DND-41 (cell line): ENCODE measurements around the gene CMTM2.

Experiments used
- ATAC-seq: fragments of 200-7000 bp; cut with Tn5 transposase; 3 replicates; pipeline ENCODE4 v1.9.1; 2021; ENCODE audit warnings: low read depth; ENCODE audit not compliant: insufficient read depth
- DNase-seq: peaks from one replicate; pipeline ENCODE4 v3.0.0-alpha.2; 2020
- H2AFZ ChIP-seq: 2 replicates; pipeline ENCODE4 v1.6.0; 2012; ENCODE audit warnings: low read depth, low read length
- H3K27ac ChIP-seq: 2 replicates; pipeline ENCODE4 v1.5.1; 2012; ENCODE audit warnings: low read length, inconsistent platforms
- H3K27me3 ChIP-seq: fragments of 200-600 bp; sonication (generic); 2 replicates; pipeline ENCODE4 v1.6.0; 2012; ENCODE audit warnings: low read length, mild to moderate bottlenecking, inconsistent platforms; ENCODE audit not compliant: insufficient read depth, poor library complexity
- H3K36me3 ChIP-seq: 2 replicates; pipeline ENCODE4 v1.5.1; 2012; ENCODE audit warnings: low read length, inconsistent platforms; ENCODE audit not compliant: insufficient read depth
- H3K4me1 ChIP-seq: 2 replicates; pipeline ENCODE4 v1.5.1; 2012; ENCODE audit warnings: mild to moderate bottlenecking, low read length; ENCODE audit not compliant: insufficient read depth
- H3K4me2 ChIP-seq: 2 replicates; pipeline ENCODE4 v1.6.0; 2012; ENCODE audit warnings: mild to moderate bottlenecking, moderate library complexity, low read length, inconsistent platforms; ENCODE audit not compliant: insufficient read depth
- H3K4me3 ChIP-seq, 2 experiments: fragments of 200-600 bp in 1 of 2; shearing (Covaris generic) in 1 of 2; 2 replicates each; pipeline ENCODE4 v1.5.1; 2012 to 2016; ENCODE audit warnings: inconsistent platforms in 2 of 2, low read length in 2 of 2, mild to moderate bottlenecking in 2 of 2, low read depth in 1 of 2, moderate library complexity in 1 of 2
- H3K79me2 ChIP-seq: 2 replicates; pipeline ENCODE4 v1.6.0; 2012; ENCODE audit warnings: low read length, inconsistent platforms; ENCODE audit not compliant: insufficient read depth
- H3K9ac ChIP-seq: 2 replicates; pipeline ENCODE4 v1.6.0; 2012; ENCODE audit warnings: low read depth, mild to moderate bottlenecking, inconsistent platforms, low read length, moderate library complexity
- H3K9me3 ChIP-seq: 2 replicates; pipeline ENCODE4 v1.5.1; 2012; ENCODE audit warnings: low read length, moderate library complexity, mild to moderate bottlenecking, inconsistent platforms; ENCODE audit not compliant: insufficient read depth, severe bottlenecking
- H4K20me1 ChIP-seq: 2 replicates; pipeline ENCODE4 v1.6.0; 2012; ENCODE audit warnings: low read length; ENCODE audit not compliant: insufficient read depth
- EZH2 ChIP-seq: IDR thresholded peaks from 3 replicates; pipeline ENCODE4 v1.6.1; 2012; ENCODE audit warnings: borderline replicate concordance, low read depth, mild to moderate bottlenecking, moderate library complexity, low read length, inconsistent platforms; ENCODE audit not compliant: severe bottlenecking
- TF ChIP-seq, protein P1 (sequence below): IDR thresholded peaks from 2 replicates; pipeline ENCODE4 v1.5.1; 2012; ENCODE audit warnings: borderline replicate concordance, low read length, moderate library complexity, mild to moderate bottlenecking; ENCODE audit not compliant: poor library complexity, severe bottlenecking; ENCODE audit errors: extremely low read depth

The CMTM2 gene

DNA sequence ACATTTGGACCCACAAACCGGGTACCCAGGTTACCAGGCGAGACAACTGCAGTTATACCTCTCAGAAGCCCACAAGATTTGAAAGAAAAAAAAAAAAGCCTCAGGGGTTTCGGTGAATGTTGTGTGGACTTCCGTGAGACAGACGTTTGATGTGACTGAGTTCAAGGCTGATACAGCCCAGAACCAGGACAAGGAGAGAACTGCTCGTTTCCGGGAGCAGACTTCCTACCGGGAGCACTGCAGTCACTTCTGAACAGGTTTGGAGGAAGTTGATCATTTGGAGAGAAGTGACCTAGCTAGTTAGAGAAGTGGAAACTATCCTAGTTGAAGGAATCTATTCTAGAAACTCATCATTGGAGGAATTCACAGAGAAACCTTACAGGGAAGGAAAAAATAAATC is 26.0 kb upstream of the CMTM2 start:
- Histone ChIP-seq H3K9me3 (no peaks in the 10 kb centered on the region), H3K4me1 (peaks cover 91% of the 10 kb centered on the region), H3K4me2 (peak overlapping the region; percentile 70), H3K4me3 (peak overlapping the region; percentile 36 to 86), H3K27me3 (no peaks in the 10 kb centered on the region), H3K79me2 (peaks cover 74% of the 10 kb centered on the region), H2AFZ (no peak overlapping the region), H3K9ac (peak overlapping the region; percentile 71), H3K27ac (peak overlapping the region; percentile 97), H3K36me3 (peaks cover 48% of the 10 kb centered on the region), H4K20me1 (peaks cover 34% of the 10 kb centered on the region; the same call in 1 of the 2 replicates)
- ATAC-seq (no peak), DNase-seq (peak; percentile 40)
- TF ChIP-seq, protein P1, sequence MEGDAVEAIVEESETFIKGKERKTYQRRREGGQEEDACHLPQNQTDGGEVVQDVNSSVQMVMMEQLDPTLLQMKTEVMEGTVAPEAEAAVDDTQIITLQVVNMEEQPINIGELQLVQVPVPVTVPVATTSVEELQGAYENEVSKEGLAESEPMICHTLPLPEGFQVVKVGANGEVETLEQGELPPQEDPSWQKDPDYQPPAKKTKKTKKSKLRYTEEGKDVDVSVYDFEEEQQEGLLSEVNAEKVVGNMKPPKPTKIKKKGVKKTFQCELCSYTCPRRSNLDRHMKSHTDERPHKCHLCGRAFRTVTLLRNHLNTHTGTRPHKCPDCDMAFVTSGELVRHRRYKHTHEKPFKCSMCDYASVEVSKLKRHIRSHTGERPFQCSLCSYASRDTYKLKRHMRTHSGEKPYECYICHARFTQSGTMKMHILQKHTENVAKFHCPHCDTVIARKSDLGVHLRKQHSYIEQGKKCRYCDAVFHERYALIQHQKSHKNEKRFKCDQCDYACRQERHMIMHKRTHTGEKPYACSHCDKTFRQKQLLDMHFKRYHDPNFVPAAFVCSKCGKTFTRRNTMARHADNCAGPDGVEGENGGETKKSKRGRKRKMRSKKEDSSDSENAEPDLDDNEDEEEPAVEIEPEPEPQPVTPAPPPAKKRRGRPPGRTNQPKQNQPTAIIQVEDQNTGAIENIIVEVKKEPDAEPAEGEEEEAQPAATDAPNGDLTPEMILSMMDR = no peak
- TF ChIP-seq EZH2 = no peak

DNA sequence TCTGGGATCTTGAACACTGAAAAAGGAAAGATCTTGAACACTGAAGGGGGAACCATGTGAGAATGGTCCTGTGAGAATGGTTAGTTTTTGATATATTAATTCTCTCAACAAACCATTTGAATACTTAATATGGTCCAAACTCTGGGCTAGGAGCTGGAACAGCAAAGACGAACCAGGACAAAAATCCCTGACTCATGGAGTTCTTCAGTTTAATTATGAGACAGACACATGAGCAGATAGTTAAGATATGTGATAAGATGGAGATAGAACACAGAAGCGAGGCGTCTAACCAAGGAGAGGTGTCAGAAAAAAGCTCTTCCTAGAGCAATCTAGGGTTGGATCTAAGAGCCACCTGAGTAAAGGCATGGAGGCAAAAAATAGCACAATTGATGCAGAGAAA is 25.2 kb upstream of the CMTM2 start:
- DNase-seq (no peak), ATAC-seq (no peak)
- peak overlapping the region; percentile 71 for H3K9ac ChIP-seq
- peak overlapping the region; percentile 36 to 86; a peak in 3 of 4 replicates for H3K4me3 ChIP-seq
- peaks cover 56% of the 10 kb centered on the region for H3K36me3 ChIP-seq
- TF ChIP-seq, protein P1 = no peak
- no peak for TF ChIP-seq EZH2
- H3K4me2 ChIP-seq = peak overlapping the region; percentile 70
- H3K9me3 ChIP-seq = no peaks in the 10 kb centered on the region
- H3K79me2 ChIP-seq = peaks cover 82% of the 10 kb centered on the region
- peaks cover 42% of the 10 kb centered on the region; the same call in 1 of the 2 replicates for H4K20me1 ChIP-seq
- H3K27me3 ChIP-seq = no peaks in the 10 kb centered on the region
- no peak overlapping the region for H2AFZ ChIP-seq
- H3K4me1 ChIP-seq = peaks cover 91% of the 10 kb centered on the region
- H3K27ac ChIP-seq = peak overlapping the region; percentile 97

DNA sequence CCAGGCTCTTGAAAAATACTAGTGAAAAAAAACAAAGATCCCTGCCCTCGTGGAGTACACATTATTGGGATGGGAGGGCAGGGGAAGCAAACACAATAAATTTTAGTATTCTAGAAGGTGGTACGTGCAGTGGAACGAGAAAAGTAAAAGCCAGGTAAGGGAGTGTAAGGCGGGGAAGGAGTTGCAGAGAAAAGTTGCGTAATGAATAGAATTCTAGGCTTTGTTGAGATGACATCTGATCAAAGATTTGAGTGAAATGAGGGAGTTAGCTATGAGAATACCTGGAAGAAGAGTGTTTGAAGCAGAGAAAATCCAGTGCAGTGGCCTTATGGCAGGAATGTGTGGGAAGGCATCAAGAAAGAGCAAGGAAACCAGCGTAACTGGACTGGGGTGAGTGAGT is 24.8 kb upstream of the CMTM2 start:
- ATAC-seq (no peak), DNase-seq (no peak)
- Histone ChIP-seq H3K4me3 (peak overlapping the region in 1 of 2 experiments; percentile 86; a peak in 2 of 4 replicates), H3K4me1 (peaks cover 91% of the 10 kb centered on the region), H3K36me3 (peaks cover 61% of the 10 kb centered on the region), H2AFZ (no peak overlapping the region), H3K9ac (peak overlapping the region; percentile 71), H3K79me2 (peaks cover 87% of the 10 kb centered on the region), H3K9me3 (no peaks in the 10 kb centered on the region), H4K20me1 (peaks cover 46% of the 10 kb centered on the region; the same call in 1 of the 2 replicates), H3K27ac (peak overlapping the region; percentile 97; the same call in 1 of the 2 replicates), H3K27me3 (no peaks in the 10 kb centered on the region), H3K4me2 (peak overlapping the region; percentile 70)
- no peak for TF ChIP-seq EZH2
- TF ChIP-seq, protein P1 = no peak

DNA sequence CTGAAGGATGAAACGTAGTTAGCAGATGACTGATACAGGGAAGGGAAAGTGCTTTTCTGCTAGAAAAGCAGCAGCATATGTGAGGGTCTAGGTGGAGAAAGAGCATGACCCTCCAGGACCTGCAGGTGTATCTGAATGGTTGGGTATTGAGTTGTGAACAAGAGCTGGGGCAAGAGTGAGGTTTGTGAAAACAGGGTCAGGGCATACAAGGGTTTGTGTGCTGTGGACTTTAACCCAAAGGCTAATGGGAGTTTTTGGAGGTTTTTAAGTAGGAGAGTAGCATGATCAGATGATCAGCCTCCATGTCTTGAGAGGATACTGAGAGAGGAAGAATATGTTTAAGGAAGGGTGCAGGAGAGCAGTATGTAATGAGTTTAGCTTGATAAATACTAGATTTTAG is 19.2 kb upstream of the CMTM2 start:
- Histone ChIP-seq H3K4me2 (peak overlapping the region; percentile 28), H3K9ac (no peak overlapping the region), H4K20me1 (peaks cover 57% of the 10 kb centered on the region; the same call in 1 of the 2 replicates), H3K4me3 (no peak overlapping the region), H3K27me3 (no peaks in the 10 kb centered on the region), H2AFZ (no peak overlapping the region), H3K27ac (peak overlapping the region; percentile 59), H3K36me3 (peaks cover 96% of the 10 kb centered on the region), H3K79me2 (peaks cover 97% of the 10 kb centered on the region), H3K4me1 (peaks cover 77% of the 10 kb centered on the region), H3K9me3 (no peaks in the 10 kb centered on the region)
- ATAC-seq (no peak), DNase-seq (no peak)
- no peak for TF ChIP-seq EZH2
- TF ChIP-seq, protein P1 = no peak
